HG03520 (cell line): ENCODE data around the gene ADPRH.
"Not testable (repeated sequence)": the region's sequence is repeated elsewhere in the genome, so short reads cannot be mapped to it uniquely, and the experiment has no call there.

Source experiments
- ATAC-seq: cut with Tn5 transposase; IDR thresholded peaks from one replicate; pipeline ENCODE4 v1.9.1; 2021; ENCODE audit warnings: mild to moderate bottlenecking, moderate library complexity; ENCODE audit not compliant: unreplicated experiment

Gene ADPRH

GRCh38 chr3:119579366-119580066 is at the start of gene ADPRH:
ADPRH (plus strand) TSS chr3:119579492; CDS start chr3:119582170, 2,678 bp downstream.
- ATAC-seq = peak; percentile 52

- ATAC-seq = no peak
Measured at GRCh38 chr3:119529883-119530282, 49.4 kb upstream of the ADPRH start.

GRCh38 chr3:119530456-119530855 is 48.8 kb upstream of the ADPRH start:
- no peak for ATAC-seq

- ATAC-seq = no peak
Measured at GRCh38 chr3:119531151-119531550, 48.1 kb upstream of the ADPRH start.

- ATAC-seq = no peak
Measured at GRCh38 chr3:119534296-119534695, 45.0 kb upstream of the ADPRH start.

GRCh38 chr3:119536757-119537156 is 42.5 kb upstream of the ADPRH start:
- ATAC-seq = no peak

- ATAC-seq = no peak
Measured at GRCh38 chr3:119538772-119539171, 40.5 kb upstream of the ADPRH start.

GRCh38 chr3:119541547-119541946 is 37.7 kb upstream of the ADPRH start:
- ATAC-seq = no peak

GRCh38 chr3:119542168-119542767 is 37.0 kb upstream of the ADPRH start:
- no peak for ATAC-seq

GRCh38 chr3:119543147-119543546 is 36.1 kb upstream of the ADPRH start:
- no peak for ATAC-seq

- no peak for ATAC-seq
Measured at GRCh38 chr3:119547227-119547626, 32.1 kb upstream of the ADPRH start.

- no peak for ATAC-seq
Measured at GRCh38 chr3:119548341-119548740, 31.0 kb upstream of the ADPRH start.

GRCh38 chr3:119550192-119550910 is 28.9 kb upstream of the ADPRH start:
- ATAC-seq = no peak

- ATAC-seq = no peak
Measured at GRCh38 chr3:119551598-119551997, 27.7 kb upstream of the ADPRH start.

GRCh38 chr3:119552928-119553327 is 26.4 kb upstream of the ADPRH start:
- not testable (repeated sequence) for ATAC-seq

GRCh38 chr3:119553823-119554415 is 25.4 kb upstream of the ADPRH start:
- ATAC-seq = no peak

- no peak for ATAC-seq
Measured at GRCh38 chr3:119555309-119555735, 24.0 kb upstream of the ADPRH start.

- ATAC-seq = no peak
Measured at GRCh38 chr3:119555929-119556328, 23.4 kb upstream of the ADPRH start.

- no peak for ATAC-seq
Measured at GRCh38 chr3:119557192-119557876, 22.0 kb upstream of the ADPRH start.

GRCh38 chr3:119557877-119558269 is 21.4 kb upstream of the ADPRH start:
- ATAC-seq = no peak
